NCI-H748 treated with DMSO at 0.1 percent for 48 hours (cell line): ENCODE measurements around the gene GGA1.

Experiments used
- DNase-seq: peaks from one replicate; lab custom pipeline; 2025; lab: John Stamatoyannopoulos, UW

Gene GGA1

GRCh38 chr22:37630839-37631435, 22.3 kb downstream of the GGA1 start:
- no peak for DNase-seq

GRCh38 chr22:37631448-37632173, 23.0 kb downstream of the GGA1 start:
- DNase-seq, result no peak

GRCh38 chr22:37632174-37633088, 23.8 kb downstream of the GGA1 start:
- DNase-seq, result no peak

- no peak for DNase-seq
Observed at GRCh38 chr22:37633089-37633624, 24.5 kb downstream of the GGA1 start.

GRCh38 chr22:37633625-37634416, 25.2 kb downstream of the GGA1 start:
- DNase-seq, result no peak

GRCh38 chr22:37634417-37634924, 25.8 kb downstream of the GGA1 start:
- no peak for DNase-seq

GRCh38 chr22:37635157-37635556, 26.5 kb downstream of the GGA1 start:
- no peak for DNase-seq

GRCh38 chr22:37636186-37636948, 27.7 kb downstream of the GGA1 start:
- no peak for DNase-seq

- no peak for DNase-seq
Observed at GRCh38 chr22:37636949-37637273, 28.3 kb downstream of the GGA1 start.

- DNase-seq, result no peak
Observed at GRCh38 chr22:37638391-37639069, 29.9 kb downstream of the GGA1 start.

- DNase-seq, result no peak
Observed at GRCh38 chr22:37639070-37639760, 30.6 kb downstream of the GGA1 start, which contains the start of gene SH3BP1. Gene SH3BP1, plus strand, starts transcription at chr22:37639669. Its CDS starts 119 bp downstream, at chr22:37639788.

GRCh38 chr22:37639771-37640590, 31.3 kb downstream of the GGA1 start:
- no peak for DNase-seq

- no peak for DNase-seq
Observed at GRCh38 chr22:37640591-37641560, 32.2 kb downstream of the GGA1 start.

- no peak for DNase-seq
Observed at GRCh38 chr22:37641561-37641949, 32.9 kb downstream of the GGA1 start.

GRCh38 chr22:37643225-37643847, 34.7 kb downstream of the GGA1 start:
- DNase-seq, result peak; percentile 6

- DNase-seq, result no peak
Observed at GRCh38 chr22:37647317-37647716, 38.7 kb downstream of the GGA1 start.

- DNase-seq, result no peak
Observed at GRCh38 chr22:37647928-37648327, 39.3 kb downstream of the GGA1 start.
